KBM-7 (cell line): ENCODE measurements around the gene THOP1.

Source experiments
- DNase-seq: peaks from one replicate; pipeline ENCODE4 v3.0.0-alpha.2; 2015
- in situ Hi-C: fragments of 300-500 bp; cut with MboI; formaldehyde crosslinking; loops from 2 replicates; pipeline ENCODE4 v1.14.3; 2020; ENCODE audit warnings: low sequenced_read_pairs, low pct_unique_long_range_greater_than_20kb, mixed read lengths

THOP1 gene

GRCh38 chr19:2798733-2799132 lies 13.4 kb downstream of the THOP1 start:
- no peak for DNase-seq
- in situ Hi-C loops: no loop called here

- no peak for DNase-seq
- in situ Hi-C loops: no loop called here
Measured at GRCh38 chr19:2799273-2800020, 14.1 kb downstream of the THOP1 start.

GRCh38 chr19:2800506-2800905 lies 15.2 kb downstream of the THOP1 start:
- in situ Hi-C loops: no loop called here
- no peak for DNase-seq

GRCh38 chr19:2802826-2803225 lies 17.5 kb downstream of the THOP1 start:
- in situ Hi-C loops: no loop called here
- DNase-seq: no peak

- in situ Hi-C loops: no loop called here
- DNase-seq: no peak
Measured at GRCh38 chr19:2803486-2804155, 18.3 kb downstream of the THOP1 start.

GRCh38 chr19:2804156-2805004 lies 19.1 kb downstream of the THOP1 start:
- in situ Hi-C loops: no loop called here
- no peak for DNase-seq

- in situ Hi-C loops: no loop called here
- DNase-seq: no peak
Measured at GRCh38 chr19:2805261-2805900, 20.1 kb downstream of the THOP1 start.

- no peak for DNase-seq
- in situ Hi-C loops: no loop called here
Measured at GRCh38 chr19:2805991-2806649, 20.8 kb downstream of the THOP1 start.

GRCh38 chr19:2806736-2807378 lies 21.6 kb downstream of the THOP1 start:
- in situ Hi-C loops: no loop called here
- no peak for DNase-seq

- in situ Hi-C loops: no loop called here
Measured at GRCh38 chr19:2807379-2808128, 22.3 kb downstream of the THOP1 start.

GRCh38 chr19:2808129-2808941 lies 23.0 kb downstream of the THOP1 start:
- in situ Hi-C loops: no loop called here
- no peak for DNase-seq

More at GRCh38 chr19:2807379-2808128, 22.3 kb downstream of the THOP1 start:
- no peak for DNase-seq

- DNase-seq: no peak
- in situ Hi-C loops: no loop called here
Measured at GRCh38 chr19:2809387-2810140, 24.3 kb downstream of the THOP1 start.

GRCh38 chr19:2810141-2811091 lies 25.1 kb downstream of the THOP1 start:
- in situ Hi-C loops: no loop called here

GRCh38 chr19:2811221-2811722 lies 26.0 kb downstream of the THOP1 start:
- in situ Hi-C loops: no loop called here
- DNase-seq: no peak

More at GRCh38 chr19:2810141-2811091, 25.1 kb downstream of the THOP1 start:
- no peak for DNase-seq

GRCh38 chr19:2811735-2812413 lies 26.6 kb downstream of the THOP1 start:
- in situ Hi-C loops: no loop called here
- no peak for DNase-seq
